GM19025 (cell line): ENCODE results near the gene RAPSN.

Experiments used
- ATAC-seq: cut with Tn5 transposase; IDR thresholded peaks from one replicate; pipeline ENCODE4 v1.9.1; 2021; ENCODE audit warnings: mild to moderate bottlenecking, low read depth, moderate library complexity; ENCODE audit not compliant: unreplicated experiment

RAPSN gene

GRCh38 chr11:47436726-47437125, 12.2 kb downstream of the RAPSN start:
- ATAC-seq, result no peak

- ATAC-seq, result no peak
Measured at GRCh38 chr11:47435687-47436086, 13.2 kb downstream of the RAPSN start.

GRCh38 chr11:47434011-47434786, 14.7 kb downstream of the RAPSN start:
- ATAC-seq, result no peak

GRCh38 chr11:47433157-47433556, 15.8 kb downstream of the RAPSN start:
- ATAC-seq, result no peak

- ATAC-seq, result no peak
Measured at GRCh38 chr11:47431356-47432083, 17.4 kb downstream of the RAPSN start.

GRCh38 chr11:47430524-47430923, 18.4 kb downstream of the RAPSN start:
- ATAC-seq, result no peak

GRCh38 chr11:47426062-47426956, 22.6 kb downstream of the RAPSN start, which contains the start of gene PSMC3:
PSMC3 (minus strand) TSS chr11:47426439; CDS start chr11:47426279, 160 bp downstream.
- ATAC-seq, result peak; percentile 94

GRCh38 chr11:47425611-47426010, 23.3 kb downstream of the RAPSN start:
- ATAC-seq, result no peak

- no peak for ATAC-seq
Measured at GRCh38 chr11:47418454-47419259, 30.3 kb downstream of the RAPSN start.

GRCh38 chr11:47417712-47418111, 31.2 kb downstream of the RAPSN start:
- no peak for ATAC-seq

GRCh38 chr11:47415949-47416472, 32.9 kb downstream of the RAPSN start:
- ATAC-seq, result no peak

GRCh38 chr11:47415091-47415854, 33.7 kb downstream of the RAPSN start:
- ATAC-seq, result no peak

GRCh38 chr11:47414685-47415070, 34.3 kb downstream of the RAPSN start:
- ATAC-seq, result no peak

GRCh38 chr11:47413908-47414684, 34.8 kb downstream of the RAPSN start:
- ATAC-seq, result no peak

- ATAC-seq, result no peak
Measured at GRCh38 chr11:47413351-47413750, 35.6 kb downstream of the RAPSN start.

- no peak for ATAC-seq
Measured at GRCh38 chr11:47411884-47412746, 36.8 kb downstream of the RAPSN start.
